Neural cell (in vitro differentiated cells): ENCODE data around the gene METTL8. TPM values are rescaled to one million over a fixed set of nuclear protein-coding genes. Genes with fewer than 3 reads are reported as not detected.

Experiments
- H2AFZ ChIP-seq: fragments of 200-600, 300-800 bp; sonication (generic), shearing (Covaris generic); 2 replicates; pipeline ENCODE4 v1.6.0; 2014; ENCODE audit warnings: low read depth, mild to moderate bottlenecking, antibody characterized with exemption, low read length, moderate library complexity
- H3F3A ChIP-seq: fragments of 200-600 bp; shearing (Covaris generic); 2 replicates; pipeline ENCODE4 v1.6.1; 2016; ENCODE audit warnings: mild to moderate bottlenecking, moderate library complexity, mixed read lengths, antibody characterized with exemption, low read length; ENCODE audit not compliant: insufficient read depth, poor library complexity, severe bottlenecking
- H3K27ac ChIP-seq: fragments of 200-600, 300-800 bp; sonication (generic), shearing (Covaris generic); 2 replicates; pipeline ENCODE4 v1.5.1; 2014; ENCODE audit warnings: mild to moderate bottlenecking, low read length, moderate library complexity
- H3K27me3 ChIP-seq: fragments of 300-800, 200-600 bp; sonication (generic), shearing (Covaris generic); 2 replicates; pipeline ENCODE4 v1.6.0; 2014; ENCODE audit warnings: mild to moderate bottlenecking, low read depth, low read length, moderate library complexity; ENCODE audit not compliant: insufficient read depth
- H3K36me3 ChIP-seq: fragments of 300-800, 200-600 bp; sonication (generic), shearing (Covaris generic); 2 replicates; pipeline ENCODE4 v1.5.1; 2014; ENCODE audit warnings: mild to moderate bottlenecking, antibody characterized with exemption, low read length, moderate library complexity; ENCODE audit not compliant: insufficient read depth
- H3K4me2 ChIP-seq: fragments of 300-800, 200-600 bp; sonication (generic), shearing (Covaris generic); 2 replicates; pipeline ENCODE4 v1.6.0; 2014; ENCODE audit warnings: mild to moderate bottlenecking, low read length
- H3K4me3 ChIP-seq: fragments of 300-800, 200-600 bp; sonication (generic), shearing (Covaris generic); 2 replicates; pipeline ENCODE4 v1.5.1; 2014; ENCODE audit warnings: mild to moderate bottlenecking, low read length, moderate library complexity
- H3K79me2 ChIP-seq: fragments of 200-600 bp; shearing (Covaris generic); replicated peaks from 2 replicates; pipeline ENCODE4 v1.6.0; 2014; ENCODE audit warnings: mild to moderate bottlenecking, low read length, moderate library complexity; ENCODE audit not compliant: insufficient read depth
- H3K9ac ChIP-seq: fragments of 300-800, 200-600 bp; sonication (generic), shearing (Covaris generic); 2 replicates; pipeline ENCODE4 v1.6.1; 2016; ENCODE audit warnings: mild to moderate bottlenecking, low read length, mixed read lengths
- H3K9me2 ChIP-seq: fragments of 200-600 bp; shearing (Covaris generic); 2 replicates; pipeline ENCODE4 v1.6.1; 2016; ENCODE audit warnings: mild to moderate bottlenecking, low read length, mixed read lengths; ENCODE audit not compliant: insufficient read depth
- H3K9me3 ChIP-seq: fragments of 200-600, 300-800 bp; sonication (generic), shearing (Covaris generic); 2 replicates; pipeline ENCODE4 v1.6.1; 2016; ENCODE audit warnings: mild to moderate bottlenecking, mixed run types, low read length, moderate library complexity, mixed read lengths
- H4K20me1 ChIP-seq: fragments of 200-600 bp; shearing (Covaris generic); 2 replicates; pipeline ENCODE4 v1.6.1; 2016; ENCODE audit warnings: mild to moderate bottlenecking, mixed run types; ENCODE audit not compliant: insufficient read depth
- CTCF ChIP-seq: fragments of 450-650 bp; IDR thresholded peaks from 2 replicates; pipeline ENCODE4 v1.5.1; 2014; ENCODE audit warnings: antibody characterized with exemption, mild to moderate bottlenecking, moderate library complexity; ENCODE audit not compliant: poor library complexity, severe bottlenecking
- EP300 ChIP-seq: fragments of 450-650 bp; conservative IDR thresholded peaks from 2 replicates; pipeline ENCODE4 v1.6.1; 2014; ENCODE audit warnings: antibody characterized with exemption, mild to moderate bottlenecking, moderate library complexity; ENCODE audit not compliant: poor library complexity, severe bottlenecking
- EZH2 ChIP-seq: fragments of 200-600, 300-800 bp; shearing (Covaris generic), sonication (generic); IDR thresholded peaks from 2 replicates; pipeline ENCODE4 v1.6.1; 2014; ENCODE audit warnings: antibody characterized with exemption, low read length, borderline replicate concordance, mild to moderate bottlenecking; ENCODE audit not compliant: insufficient read depth, poor library complexity, severe bottlenecking
- MXI1 ChIP-seq: fragments of 450-650 bp; conservative IDR thresholded peaks from 2 replicates; pipeline ENCODE4 v1.6.1; 2014; ENCODE audit warnings: antibody characterized with exemption, mild to moderate bottlenecking; ENCODE audit not compliant: poor library complexity, severe bottlenecking
- POLR2AphosphoS5 ChIP-seq: IDR thresholded peaks from 2 replicates; pipeline ENCODE4 v1.6.1; 2012
- RAD21 ChIP-seq: fragments of 450-650 bp; conservative IDR thresholded peaks from 2 replicates; pipeline ENCODE4 v1.6.1; 2014; ENCODE audit warnings: antibody characterized with exemption, mild to moderate bottlenecking, moderate library complexity
- SMC3 ChIP-seq: fragments of 450-650 bp; conservative IDR thresholded peaks from 2 replicates; pipeline ENCODE4 v1.6.1; 2014; ENCODE audit warnings: antibody characterized with exemption, mild to moderate bottlenecking, moderate library complexity; ENCODE audit not compliant: poor library complexity
- TAF1 ChIP-seq: IDR thresholded peaks from 2 replicates; pipeline ENCODE4 v1.6.1; 2012; ENCODE audit warnings: low read depth
- polyA plus RNA-seq: library from polyadenylated mRNA; depleted of rRNA; stranded (reverse); fragments of >200 nt; gene quantifications from 2 replicates; pipeline ENCODE4 v1.2.3, GENCODE V29; 2014

The METTL8 gene
- polyA plus RNA-seq, 1 donor from 2014 or later, result 13.7 TPM

GRCh38 chr2:171271386-171271785, 162.4 kb downstream of the METTL8 start:
- Histone ChIP-seq H2AFZ (no peak overlapping the region), H3K36me3 (no peaks in the 10 kb centered on the region)

GRCh38 chr2:171267855-171268629, 165.7 kb downstream of the METTL8 start:
- Histone ChIP-seq H3K4me2 (no peak overlapping the region), H3K9me2 (no peaks in the 10 kb centered on the region)
- no peak for TF ChIP-seq TAF1
- TF ChIP-seq EP300, result no peak

More at GRCh38 chr2:171271386-171271785, 162.4 kb downstream of the METTL8 start:
- H3K79me2 ChIP-seq, result no peaks in the 10 kb centered on the region
- no peak overlapping the region for H3K9ac ChIP-seq
- H4K20me1 ChIP-seq, result no peaks in the 10 kb centered on the region
- no peak overlapping the region for H3K4me2 ChIP-seq
- no peaks in the 10 kb centered on the region for H3K9me2 ChIP-seq
- no peaks in the 10 kb centered on the region for H3K9me3 ChIP-seq
- H3F3A ChIP-seq, result no peaks in the 10 kb centered on the region
- TF ChIP-seq EZH2 (no peak), SMC3 (no peak), RAD21 (no peak), TAF1 (no peak), MXI1 (no peak), POLR2AphosphoS5 (no peak), EP300 (no peak), CTCF (no peak)
- no peak overlapping the region for H3K4me3 ChIP-seq
- H3K27ac ChIP-seq, result no peak overlapping the region
- no peaks in the 10 kb centered on the region for H3K27me3 ChIP-seq

More at GRCh38 chr2:171267855-171268629, 165.7 kb downstream of the METTL8 start:
- H3K27me3 ChIP-seq, result no peaks in the 10 kb centered on the region
- H3K36me3 ChIP-seq, result no peaks in the 10 kb centered on the region
- no peak overlapping the region for H3K27ac ChIP-seq
- no peak overlapping the region for H2AFZ ChIP-seq
- no peak overlapping the region for H3K9ac ChIP-seq
- H4K20me1 ChIP-seq, result no peaks in the 10 kb centered on the region
- H3K79me2 ChIP-seq, result no peaks in the 10 kb centered on the region
- no peaks in the 10 kb centered on the region for H3K9me3 ChIP-seq
- H3K4me3 ChIP-seq, result no peak overlapping the region
- H3F3A ChIP-seq, result no peaks in the 10 kb centered on the region

Other genes with a start within 250 kb of the METTL8 start
- gene DCAF17, start 236 bp upstream of the METTL8 start, polyA plus RNA-seq, result 17.5 and 20.3 TPM in 2 replicates
- 0.10 TPM in 1 of 2 replicates, not detected in the other for gene CYBRD1, start 88.5 kb upstream of the METTL8 start, polyA plus RNA-seq